DLD1 (cell line): ENCODE measurements around the gene NCL.
"Not testable (repeated sequence)": the region's sequence is repeated elsewhere in the genome, so short reads cannot be mapped to it uniquely, and the experiment has no call there.

Experiments
- in situ Hi-C: cut with HindIII; loops from 2 replicates; pipeline ENCODE4 v1.10.0; 2017; ENCODE audit warnings: low sequenced_read_pairs

NCL gene

DNA sequence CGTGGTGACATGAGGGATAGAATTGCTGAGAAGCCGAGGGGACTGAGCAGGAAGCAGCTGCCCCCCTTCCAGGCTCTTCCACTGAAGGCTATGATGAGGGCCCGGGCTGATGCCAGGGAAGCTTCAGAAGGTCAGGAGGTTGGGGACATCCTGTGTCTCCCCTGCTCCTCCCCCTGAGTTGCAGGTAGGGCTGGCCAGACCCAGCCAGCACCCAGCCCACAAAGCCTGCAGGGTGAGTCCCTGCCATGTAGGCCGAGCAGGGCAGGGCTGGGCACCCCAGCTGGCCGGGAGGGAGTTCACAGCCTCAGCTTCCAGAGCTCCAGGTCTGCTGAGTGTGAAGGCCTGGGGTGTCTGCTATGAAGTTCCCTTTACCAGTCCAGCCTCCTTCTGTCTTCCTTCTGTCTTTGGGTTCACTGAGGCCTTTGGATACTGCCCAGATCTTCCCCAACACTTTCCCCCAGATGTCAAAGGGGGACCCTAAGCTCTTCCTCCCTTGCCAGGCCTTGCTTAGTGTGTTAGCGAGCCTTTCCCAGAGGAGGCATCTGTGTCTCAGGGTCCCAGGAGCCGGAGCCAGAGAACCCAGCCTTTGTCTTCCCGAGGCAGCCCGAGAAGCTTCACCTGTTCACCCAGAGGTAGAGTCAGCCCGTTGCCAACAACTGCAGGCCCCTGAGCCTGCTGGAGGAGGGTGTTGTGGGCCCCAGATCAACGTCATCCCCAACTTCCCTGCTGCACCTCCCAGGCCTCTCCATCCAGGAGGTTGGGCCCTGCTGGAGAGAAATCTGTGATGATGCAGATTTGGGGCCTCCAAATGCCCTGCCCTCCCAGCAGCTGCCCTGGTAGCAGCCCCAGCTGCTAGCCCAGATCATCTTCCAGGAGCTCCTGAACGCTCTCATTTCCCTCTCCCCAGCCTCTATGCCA lies 3.6 kb upstream of the NCL start:
- in situ Hi-C loops, result no loop called here

DNA sequence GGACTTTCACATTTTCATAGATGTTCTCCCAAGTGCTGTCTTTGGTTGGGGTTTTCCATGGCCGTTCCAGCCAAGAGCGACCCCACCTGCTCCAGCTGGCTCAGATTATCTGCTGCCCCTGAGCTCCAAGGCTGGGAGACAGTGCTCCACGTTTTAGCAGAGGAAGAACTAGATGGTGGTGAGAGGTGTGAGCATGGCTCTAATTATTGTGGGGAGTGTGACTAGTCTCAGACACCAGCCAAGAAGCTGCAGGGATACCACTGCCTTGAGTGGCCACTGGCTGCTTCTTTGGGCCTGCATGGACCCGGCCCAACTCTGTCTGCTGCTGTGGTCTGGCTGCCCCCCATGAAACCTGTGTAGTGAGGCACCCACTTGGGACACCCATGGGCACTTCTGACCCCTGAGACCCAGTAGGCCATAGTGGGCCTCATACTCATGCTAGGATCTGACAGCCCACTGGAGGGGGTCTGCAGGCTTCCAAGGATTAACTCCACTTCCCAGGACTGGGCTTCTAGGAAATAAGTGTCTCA lies 2.8 kb upstream of the NCL start:
- in situ Hi-C loops, result no loop called here

DNA sequence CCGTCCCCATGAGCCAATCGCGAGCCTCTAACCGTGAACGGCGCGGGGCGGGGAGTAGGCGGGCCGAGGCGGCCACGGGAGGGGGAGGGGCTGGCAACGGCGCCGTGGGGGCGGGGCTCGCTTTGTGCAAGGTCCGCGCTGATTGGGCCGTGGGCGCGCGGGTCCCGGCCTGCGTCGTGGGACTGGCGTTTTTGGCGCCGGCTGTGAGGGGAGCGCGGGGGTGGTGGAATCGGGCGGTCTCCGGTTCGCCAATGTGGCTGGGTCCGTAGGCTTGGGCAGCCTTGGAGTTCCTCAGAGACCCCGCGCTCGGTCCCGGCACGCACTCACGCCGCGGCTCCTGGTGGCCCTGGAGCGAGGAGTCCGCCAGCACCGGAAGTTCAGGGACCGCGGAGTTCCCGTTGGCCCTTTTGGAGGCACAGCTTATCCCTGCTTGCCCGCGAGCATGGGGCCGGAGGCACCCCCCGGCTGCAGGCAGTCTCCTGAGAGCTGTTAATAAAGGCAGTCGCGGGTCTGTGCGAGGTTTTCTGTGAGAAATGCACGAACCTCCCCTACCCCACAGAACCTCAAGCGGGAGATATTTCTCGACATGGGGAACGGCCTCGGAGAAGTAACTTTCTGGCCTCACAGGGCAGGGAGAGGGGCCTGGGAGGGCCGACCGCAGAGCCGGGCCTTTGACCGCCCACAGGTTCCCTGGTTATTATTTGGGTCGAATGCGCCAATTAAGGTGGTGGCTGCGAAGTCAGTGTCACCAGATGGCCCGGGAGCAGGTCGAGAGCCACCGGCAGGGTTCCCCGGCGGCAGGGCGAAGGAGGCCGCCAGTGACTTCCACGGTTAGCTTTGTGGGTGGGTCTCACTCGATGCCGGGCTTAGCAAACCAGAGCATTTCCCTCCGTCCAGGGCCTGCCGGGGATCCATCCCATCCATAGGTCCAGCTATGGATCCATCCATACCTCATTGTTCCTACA lies 574 bp upstream of the NCL start:
- in situ Hi-C loops, result no loop called here

DNA sequence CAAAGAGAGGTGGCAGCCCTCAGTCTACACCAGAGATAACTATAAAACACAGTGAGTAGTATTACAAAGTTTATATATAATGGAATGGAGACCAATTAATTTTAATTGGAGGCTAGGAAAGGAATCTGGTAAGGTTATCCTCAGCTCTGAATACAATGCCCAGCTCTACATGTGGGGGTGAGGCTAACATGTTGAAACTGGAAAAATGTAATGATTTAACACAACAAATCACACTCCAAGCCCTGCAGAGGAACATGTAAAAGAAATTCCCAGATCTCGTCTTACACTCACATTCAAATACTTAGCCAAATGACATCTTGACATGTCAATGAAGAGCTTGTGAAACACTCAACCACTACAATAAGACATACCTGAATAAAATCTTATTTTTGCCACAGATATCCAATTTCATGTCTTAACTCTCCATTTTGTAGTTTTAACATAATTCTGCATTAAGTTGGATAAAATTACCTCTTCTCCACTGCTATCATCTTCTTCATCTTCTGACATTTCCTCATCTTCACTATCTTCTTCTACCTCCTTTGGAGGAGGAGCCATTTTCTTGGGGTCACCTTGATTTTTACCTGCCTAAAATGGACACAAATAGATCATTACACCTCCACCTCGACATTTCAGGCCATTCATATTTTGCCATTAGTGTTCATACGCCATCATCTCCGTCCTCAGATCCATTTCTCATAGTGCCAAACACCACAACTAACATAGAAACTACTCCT lies 1.4 kb downstream of the NCL start:
- in situ Hi-C loops, result no loop called here

DNA sequence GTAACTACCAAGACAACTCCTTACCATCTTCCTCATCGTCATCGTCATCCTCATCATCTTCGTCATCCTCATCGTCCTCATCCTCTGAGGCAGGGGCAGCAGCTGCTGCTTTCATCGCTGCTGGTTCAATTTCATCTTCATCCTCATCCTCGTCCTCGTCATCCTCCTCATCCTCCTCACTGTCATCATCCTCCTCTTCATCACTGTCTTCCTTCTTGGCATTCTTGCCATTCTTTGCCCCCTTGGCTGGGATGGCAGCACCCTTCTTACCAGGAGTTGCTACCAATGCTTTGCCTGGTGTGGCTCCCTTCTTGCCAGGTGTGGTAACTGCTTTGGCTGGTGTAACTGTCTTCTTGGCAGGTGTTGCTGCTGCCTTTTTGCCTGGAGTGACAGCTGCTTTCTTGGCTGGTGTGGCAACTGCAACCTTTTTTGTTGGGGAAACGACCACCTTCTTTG lies 2.7 kb downstream of the NCL start:
- in situ Hi-C loops, result no loop called here

DNA sequence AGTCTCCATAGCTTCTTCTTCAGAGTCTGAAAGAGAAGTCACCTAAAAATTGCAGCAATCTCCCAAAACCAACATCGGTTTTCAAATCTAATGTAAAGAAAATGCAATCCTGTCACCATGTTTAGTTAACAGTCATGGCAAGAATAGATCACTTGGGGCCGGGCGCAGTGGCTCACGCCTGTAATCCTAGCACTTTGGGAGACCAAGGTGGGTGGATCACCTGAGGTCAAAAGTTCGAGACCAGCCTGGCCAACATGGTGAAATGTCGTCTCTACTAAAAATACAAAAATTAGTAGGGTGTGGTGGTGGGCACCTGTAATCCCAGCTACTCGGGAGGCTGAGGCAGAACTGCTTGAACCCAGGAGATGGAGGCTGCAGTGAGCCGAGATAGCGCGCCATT lies 3.4 kb downstream of the NCL start:
- in situ Hi-C loops, result not testable (repeated sequence)

DNA sequence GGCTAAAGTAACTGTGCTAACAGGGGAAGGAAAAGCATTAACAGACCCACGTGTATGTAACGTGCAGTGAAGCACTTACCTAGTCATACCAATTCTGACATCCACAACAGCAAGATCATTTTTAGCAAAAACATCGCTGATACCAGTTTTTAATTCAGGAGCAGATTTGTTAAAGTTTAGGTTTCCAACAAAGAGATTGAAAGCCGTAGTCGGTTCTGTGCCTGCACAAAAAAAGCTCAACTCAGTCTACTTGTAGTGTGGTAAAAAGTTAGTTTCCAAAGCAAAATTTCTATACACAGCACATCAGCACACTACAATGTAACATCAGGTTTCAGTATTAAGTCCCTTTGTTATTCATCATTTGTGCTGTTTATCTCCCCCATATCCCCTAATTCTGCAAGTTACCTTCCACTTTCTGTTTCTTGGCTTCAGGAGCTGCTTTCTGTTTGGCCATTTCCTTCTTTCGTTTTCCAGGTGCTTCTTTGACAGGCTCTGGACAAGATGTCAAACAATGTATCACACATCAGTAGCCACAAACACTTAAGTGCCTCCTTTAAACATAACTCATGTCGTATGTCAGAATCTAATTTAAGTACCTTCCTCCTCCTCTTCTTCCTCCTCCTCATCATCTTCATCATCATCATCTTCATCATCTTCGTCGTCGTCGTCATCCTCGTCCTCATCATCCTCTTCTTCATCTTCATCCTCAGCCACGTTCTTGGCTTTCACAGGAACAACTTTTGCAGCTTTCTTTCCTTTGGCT lies 4.0 kb downstream of the NCL start:
- in situ Hi-C loops, result no loop called here

DNA sequence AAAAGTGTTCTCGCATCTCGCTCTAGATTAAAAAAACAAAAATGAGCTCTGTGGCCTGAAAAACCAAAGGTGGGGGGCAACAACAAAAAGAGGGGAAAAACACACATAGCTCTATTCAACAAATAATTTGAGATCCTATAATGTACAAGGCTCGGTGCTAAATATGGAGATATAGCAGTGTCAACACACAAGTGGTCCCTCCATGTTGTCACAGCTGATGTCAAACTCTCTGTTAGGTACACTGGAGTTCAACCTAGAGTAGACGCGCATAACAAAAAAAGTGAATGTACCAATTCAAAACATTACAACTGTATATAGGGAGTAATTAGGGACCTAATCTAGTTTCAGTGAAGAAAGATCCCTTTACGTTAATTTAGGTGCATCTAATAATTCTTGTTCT lies 5.9 kb downstream of the NCL start:
- in situ Hi-C loops, result no loop called here

DNA sequence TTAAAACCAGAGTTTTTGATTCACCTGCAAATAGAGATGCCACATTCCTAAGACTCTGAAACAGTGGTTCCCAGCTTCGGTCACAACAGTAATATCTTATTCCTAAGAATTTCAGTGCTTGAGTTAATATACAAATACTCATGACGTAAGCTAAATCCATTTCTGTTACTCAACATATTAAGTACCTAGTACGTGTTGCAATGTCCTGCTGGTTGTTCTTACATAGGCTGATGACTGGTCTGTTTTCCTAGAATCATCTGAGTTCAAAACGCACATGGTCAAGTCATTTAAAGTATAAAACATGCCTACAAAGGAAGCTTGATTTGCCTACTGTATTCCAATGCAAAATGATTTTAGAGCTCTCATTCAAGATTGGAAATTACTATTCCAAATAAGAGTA lies 7.2 kb downstream of the NCL start:
- in situ Hi-C loops, result no loop called here

DNA sequence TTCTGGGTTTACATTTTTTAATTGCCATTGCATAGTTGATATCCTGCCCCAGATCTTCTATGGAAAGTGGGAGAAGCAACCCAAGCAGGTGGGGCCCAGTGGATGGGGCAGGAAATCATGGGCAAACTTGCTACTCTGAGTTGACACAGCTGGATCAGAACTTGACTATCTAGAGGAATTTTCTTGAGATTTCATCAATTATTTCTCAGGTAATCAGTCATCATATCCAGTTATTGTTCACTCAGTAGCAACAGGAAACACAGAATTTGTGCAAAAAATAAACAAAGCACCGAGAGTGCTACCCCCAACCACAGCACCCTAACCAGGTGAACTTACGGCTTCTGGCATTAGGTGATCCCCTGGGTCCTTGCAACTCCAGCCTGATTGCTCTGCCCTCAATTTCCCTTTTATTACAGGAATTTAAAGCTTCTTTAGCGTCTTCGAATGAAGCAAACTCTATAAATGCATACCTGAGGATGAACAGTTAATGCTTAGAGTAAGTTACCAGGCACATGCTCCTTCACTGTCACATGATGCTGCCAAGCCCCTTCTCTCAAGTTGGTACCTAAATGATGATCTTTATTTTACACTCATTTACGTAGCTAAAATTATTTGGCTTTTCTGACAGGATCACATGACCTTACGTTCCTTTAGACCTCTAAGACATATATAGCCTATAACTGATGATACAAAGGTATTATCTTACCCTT lies 7.8 kb downstream of the NCL start:
- in situ Hi-C loops, result no loop called here

DNA sequence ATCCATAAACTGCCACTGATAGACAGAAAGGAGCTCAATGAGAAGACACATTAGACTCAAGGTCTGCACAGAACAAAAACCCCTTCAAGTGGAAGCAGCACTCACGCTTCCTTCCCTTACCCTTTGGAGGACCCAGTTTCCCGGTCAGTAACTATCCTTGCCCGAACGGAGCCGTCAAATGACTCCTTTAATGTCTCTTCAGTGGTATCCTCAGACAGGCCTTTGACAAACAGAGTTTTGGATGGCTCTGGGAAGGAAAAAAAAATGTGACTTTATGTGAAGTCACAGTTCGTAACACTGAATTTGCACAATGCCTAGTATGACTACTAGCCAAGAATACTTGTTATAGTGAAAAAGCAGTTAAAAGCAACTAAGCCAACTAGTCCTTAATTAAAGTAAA lies 8.4 kb downstream of the NCL start:
- in situ Hi-C loops, result no loop called here

DNA sequence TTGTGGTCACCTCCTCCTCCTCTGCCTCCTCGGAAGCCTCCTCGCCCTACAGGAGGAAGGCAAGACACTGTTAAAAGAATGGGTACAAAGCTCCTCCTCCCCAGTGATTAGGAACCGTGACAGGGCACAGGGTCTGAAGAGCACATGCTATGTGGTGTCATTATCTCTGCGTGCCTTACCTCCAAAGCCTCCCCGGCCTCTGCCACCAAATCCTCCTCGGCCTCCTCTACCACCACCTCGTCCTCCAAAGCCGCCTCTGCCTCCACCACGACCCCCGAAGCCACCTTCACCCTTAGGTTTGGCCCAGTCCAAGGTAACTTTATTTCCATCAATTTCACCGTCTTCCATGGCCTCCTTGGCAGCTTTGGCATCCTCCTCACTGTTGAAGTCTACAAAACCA lies 9.1 kb downstream of the NCL start:
- in situ Hi-C loops, result no loop called here

DNA sequence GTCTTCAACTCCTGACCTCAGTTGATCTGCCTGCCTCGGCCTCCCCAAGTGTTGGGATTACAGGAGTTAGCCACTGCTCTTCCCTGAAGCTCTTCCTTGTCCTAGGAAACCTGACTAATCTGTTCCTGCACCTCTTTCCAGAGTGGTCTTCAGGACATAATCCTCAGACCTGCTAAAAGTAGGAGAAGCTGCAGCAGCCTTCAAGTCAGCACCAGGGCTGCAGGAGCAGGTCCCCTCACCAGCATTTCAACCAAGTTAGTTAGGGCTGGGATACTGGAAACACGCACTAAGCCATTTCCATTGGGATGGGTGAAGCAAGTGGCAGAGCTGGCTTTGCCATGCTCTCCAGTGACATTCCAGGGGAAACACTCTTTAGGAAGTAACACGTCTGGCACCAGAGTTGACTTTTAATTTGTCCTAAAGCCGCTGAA lies 9.9 kb downstream of the NCL start:
- in situ Hi-C loops, result no loop called here

DNA sequence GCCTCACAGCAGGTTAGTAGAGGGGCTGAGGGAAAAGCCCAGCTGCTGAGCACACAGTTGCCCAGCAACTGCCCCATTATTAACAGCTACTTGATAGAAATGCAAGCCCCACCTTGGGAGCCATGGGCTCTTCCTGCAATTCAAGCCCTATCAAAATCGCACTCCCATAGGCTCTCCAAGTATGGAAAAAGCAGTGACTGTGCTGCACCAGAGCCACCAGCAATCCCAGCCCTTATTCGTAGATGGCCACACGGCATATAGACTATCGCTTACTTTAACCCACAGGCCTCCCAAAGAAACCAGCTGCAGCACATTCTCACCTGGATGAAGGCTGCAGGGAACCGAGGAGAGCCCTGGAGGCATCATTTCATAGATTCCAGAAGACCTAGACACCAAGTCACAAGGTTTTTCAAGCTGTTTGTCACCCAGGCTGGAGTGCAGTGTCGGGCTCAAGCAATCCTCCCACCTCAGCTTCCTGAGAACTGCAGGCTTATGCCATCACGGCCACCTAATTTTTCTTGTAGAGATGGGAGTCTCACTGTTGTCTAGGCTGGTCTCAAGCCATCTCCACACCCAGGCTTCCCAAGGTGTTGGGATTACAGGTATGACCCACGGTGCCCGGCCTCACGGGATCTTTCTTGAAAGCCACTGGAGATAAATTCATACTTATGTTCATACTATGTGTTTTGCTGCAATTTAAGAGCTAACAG lies 11.3 kb downstream of the NCL start:
- in situ Hi-C loops, result no loop called here

DNA sequence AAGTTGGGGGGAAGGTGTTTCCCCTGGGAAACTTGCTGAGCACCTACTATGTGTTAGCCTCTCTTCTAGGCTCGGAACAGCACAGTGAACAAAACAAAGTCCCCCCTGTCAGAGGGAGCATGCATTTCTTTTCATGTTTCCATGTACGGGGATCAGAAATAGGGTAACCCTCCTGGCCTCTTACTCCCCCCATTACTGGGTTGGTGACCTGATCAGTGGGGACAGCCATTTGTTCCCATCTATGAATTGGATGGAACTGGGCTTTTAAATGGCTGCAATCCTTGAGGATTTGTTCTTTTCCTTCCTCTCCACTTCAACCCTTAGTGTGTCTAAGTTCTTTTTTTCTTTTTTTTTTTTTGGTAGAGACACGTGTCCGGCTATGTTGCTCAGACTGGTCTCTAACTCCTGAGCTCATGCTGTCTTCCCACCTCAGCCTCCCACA lies 13.7 kb downstream of the NCL start:
- in situ Hi-C loops, result no loop called here

DNA sequence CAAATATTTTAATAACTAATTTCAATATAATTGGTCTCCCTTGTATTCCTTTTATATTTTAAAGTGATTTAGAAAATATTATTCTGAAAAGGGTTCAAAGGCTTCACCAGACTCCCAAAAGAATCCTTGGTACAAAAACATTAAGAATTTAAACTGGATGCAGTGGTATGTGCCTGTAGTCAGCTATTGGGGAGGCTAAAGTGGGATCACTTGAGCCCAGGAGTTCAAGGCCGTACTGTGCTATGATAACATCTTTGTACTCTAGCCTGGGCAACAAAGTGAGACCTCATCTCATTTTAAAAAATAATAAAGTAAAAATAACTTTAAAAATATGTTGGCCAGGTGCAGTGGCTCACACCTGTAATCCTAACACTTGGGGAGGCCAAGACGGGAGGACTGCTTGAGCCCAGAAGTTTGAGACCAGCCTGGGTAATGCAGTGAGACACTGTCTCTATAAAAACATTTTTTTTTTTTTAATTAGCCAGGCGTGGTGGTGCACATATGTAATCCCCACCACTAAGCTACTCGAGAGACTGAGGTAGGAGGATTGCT lies 14.7 kb downstream of the NCL start:
- in situ Hi-C loops, result loop anchor here (25.0 kb wide), 1 partner anchor 137 kb away; no protein-coding TSS in a partner anchor

DNA sequence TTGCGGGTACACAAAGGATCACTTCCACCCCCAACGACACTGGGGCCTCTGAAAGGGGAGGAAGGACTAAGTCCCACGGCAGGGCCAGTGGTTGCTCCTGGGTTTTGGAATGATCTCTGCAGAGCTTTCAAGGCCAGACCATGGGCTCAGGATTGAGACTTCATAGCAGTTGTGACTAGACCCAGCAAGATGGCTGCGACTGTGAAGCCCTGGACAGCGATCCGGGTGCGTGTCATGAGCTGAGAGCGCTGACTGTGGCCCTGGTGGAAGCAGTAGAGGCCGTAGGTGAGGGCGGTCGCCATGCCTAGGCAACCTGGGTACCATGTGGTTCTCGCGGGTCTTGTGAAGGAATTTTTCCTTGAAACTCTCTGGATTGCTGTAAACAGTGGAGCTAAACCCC lies 27.3 kb downstream of the NCL start:
- in situ Hi-C loops, result loop anchor here (25.0 kb wide), 1 partner anchor 125 kb away; no protein-coding TSS in a partner anchor

DNA sequence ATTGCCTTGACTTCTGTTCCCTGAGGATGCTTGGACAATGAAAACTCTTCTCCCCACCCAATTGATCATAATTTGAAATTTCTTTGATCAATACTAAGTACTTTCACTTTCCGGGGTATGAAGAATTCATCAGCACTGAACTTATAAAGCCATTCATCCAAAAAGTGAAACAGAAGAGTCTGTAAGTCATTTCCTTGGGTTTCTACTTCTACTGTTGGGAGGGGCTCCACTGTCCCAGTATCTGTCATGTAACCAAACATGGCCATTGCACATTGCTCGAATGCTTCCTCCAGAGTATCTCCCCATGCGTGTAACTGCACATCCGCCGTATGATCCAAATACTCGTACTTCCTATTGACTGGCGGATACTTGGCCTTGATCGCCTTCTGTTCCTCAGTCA lies 30.3 kb downstream of the NCL start:
- in situ Hi-C loops, result loop anchor here (25.0 kb wide), 1 partner anchor 122 kb away; no protein-coding TSS in a partner anchor
